WTC11 (cell line): ENCODE results near the gene NXPH4. TPM values are rescaled to one million over a fixed set of nuclear protein-coding genes. Genes with fewer than 3 reads are reported as not detected.

Source experiments
- ATAC-seq: fragments of 200-7000 bp; cut with Tn5 transposase; 2 replicates; pipeline ENCODE4 v1.10.0; 2021; ENCODE audit warnings: mild to moderate bottlenecking, moderate library complexity
- CTCF ChIA-PET: fragments of 300-600 bp; sonication (Branson Sonifier 250); formaldehyde crosslinking; loops from one replicate; lab custom pipeline; 2021; ENCODE audit warnings: antibody characterized with exemption; lab: Charles Lee
- POLR2A ChIA-PET: fragments of 350-600 bp; sonication (Branson Sonifier 250); formaldehyde crosslinking; loops from one replicate; lab custom pipeline; 2021; ENCODE audit warnings: antibody characterized with exemption; lab: Charles Lee
- DNase-seq: peaks from one replicate; pipeline ENCODE4 v3.0.0; 2021; ENCODE audit warnings: low spot score
- H3K27ac Mint-ChIP-seq: 2 replicates; pipeline ENCODE4 v1.8.0; 2021; ENCODE audit warnings: mixed read lengths
- H3K27me3 Mint-ChIP-seq: 2 replicates; pipeline ENCODE4 v1.8.0; 2021; ENCODE audit warnings: low read depth, mild to moderate bottlenecking, moderate library complexity, mixed read lengths
- H3K36me3 Mint-ChIP-seq: 2 replicates; pipeline ENCODE4 v1.8.0; 2021; ENCODE audit warnings: mixed read lengths
- H3K4me1 Mint-ChIP-seq: 2 replicates; pipeline ENCODE4 v1.8.0; 2022; ENCODE audit warnings: mixed read lengths
- H3K4me3 Mint-ChIP-seq: 2 replicates; pipeline ENCODE4 v1.8.0; 2021; ENCODE audit warnings: mild to moderate bottlenecking, moderate library complexity, mixed read lengths
- H3K9me3 Mint-ChIP-seq: 2 replicates; pipeline ENCODE4 v1.8.0; 2021; ENCODE audit warnings: mixed read lengths
- ATF3 ChIP-seq: sonication (generic); formaldehyde crosslinking; conservative IDR thresholded peaks from 2 replicates; pipeline ENCODE4 v1.8.1; 2022; ENCODE audit warnings: mild to moderate bottlenecking, missing genetic modification reagents
- CBFB ChIP-seq: sonication (generic); formaldehyde crosslinking; IDR thresholded peaks from 2 replicates; pipeline ENCODE4 v1.8.1; 2022; ENCODE audit warnings: mild to moderate bottlenecking, low read depth, missing genetic modification reagents
- E2F1 ChIP-seq: sonication (generic); formaldehyde crosslinking; IDR thresholded peaks from 2 replicates; pipeline ENCODE4 v1.8.0; 2022; ENCODE audit warnings: mild to moderate bottlenecking, missing genetic modification reagents
- ESRRA ChIP-seq: sonication (generic); formaldehyde crosslinking; IDR thresholded peaks from 2 replicates; pipeline ENCODE4 v1.8.1; 2022; ENCODE audit warnings: mild to moderate bottlenecking, missing genetic modification reagents, borderline replicate concordance
- GRHL2 ChIP-seq: fragments of 250-450 bp; sonication (Bioruptor Pico); IDR thresholded peaks from 2 replicates; pipeline ENCODE4 v1.8.0; 2022; ENCODE audit warnings: mild to moderate bottlenecking, moderate library complexity; ENCODE audit not compliant: insufficient replicate concordance, severe bottlenecking
- JUN ChIP-seq: sonication (generic); formaldehyde crosslinking; IDR thresholded peaks from 2 replicates; pipeline ENCODE4 v1.8.0; 2023; ENCODE audit warnings: mild to moderate bottlenecking, missing genetic modification reagents
- SMAD3 ChIP-seq: sonication (generic); formaldehyde crosslinking; IDR thresholded peaks from 2 replicates; pipeline ENCODE4 v1.8.0; 2022; ENCODE audit warnings: missing genetic modification reagents, mild to moderate bottlenecking, borderline replicate concordance
- TEAD1 ChIP-seq: sonication (generic); formaldehyde crosslinking; IDR thresholded peaks from 2 replicates; pipeline ENCODE4 v1.8.0; 2022; ENCODE audit warnings: mild to moderate bottlenecking, missing genetic modification reagents
- TEAD4 ChIP-seq: sonication (generic); formaldehyde crosslinking; IDR thresholded peaks from 2 replicates; pipeline ENCODE4 v1.8.0; 2022; ENCODE audit warnings: mild to moderate bottlenecking, missing genetic modification reagents
- TP53 ChIP-seq: sonication (generic); formaldehyde crosslinking; IDR thresholded peaks from 2 replicates; pipeline ENCODE4 v1.8.1; 2023; ENCODE audit warnings: mild to moderate bottlenecking, missing genetic modification reagents
- ZBTB21 ChIP-seq: sonication (generic); formaldehyde crosslinking; IDR thresholded peaks from 2 replicates; pipeline ENCODE4 v1.8.1; 2023; ENCODE audit warnings: mild to moderate bottlenecking, missing genetic modification reagents, borderline replicate concordance
- ZBTB43 ChIP-seq: sonication (generic); formaldehyde crosslinking; IDR thresholded peaks from 2 replicates; pipeline ENCODE4 v1.8.1; 2023; ENCODE audit warnings: mild to moderate bottlenecking, missing genetic modification reagents
- ZNF219 ChIP-seq: sonication (generic); formaldehyde crosslinking; IDR thresholded peaks from 2 replicates; pipeline ENCODE4 v1.8.0; 2023; ENCODE audit warnings: missing genetic modification reagents, mild to moderate bottlenecking, borderline replicate concordance
- ZNF423 ChIP-seq: fragments of 250-450 bp; sonication (Bioruptor Pico); IDR thresholded peaks from 2 replicates; pipeline ENCODE4 v2.1.2; 2022; ENCODE audit warnings: mild to moderate bottlenecking, moderate library complexity
- ZNF512 ChIP-seq: sonication (generic); formaldehyde crosslinking; IDR thresholded peaks from 2 replicates; pipeline ENCODE4 v1.8.1; 2022; ENCODE audit warnings: missing genetic modification reagents, borderline replicate concordance
- total RNA-seq: library from RNA; stranded (reverse); gene quantifications from 3 replicates; pipeline ENCODE4 v1.2.3, GENCODE V29; 2021
- TF ChIP-seq, protein P1 (sequence below): fragments of 250-450 bp; sonication (Bioruptor Pico); IDR thresholded peaks from 2 replicates; pipeline ENCODE4 v2.1.2; 2022; ENCODE audit warnings: mild to moderate bottlenecking, moderate library complexity
- TF ChIP-seq, protein P2 (sequence below): fragments of 250-450 bp; sonication (Bioruptor Pico); IDR thresholded peaks from 2 replicates; pipeline ENCODE4 v1.9.0; 2021; ENCODE audit warnings: mild to moderate bottlenecking, borderline replicate concordance
- TF ChIP-seq, protein P3 (sequence below): sonication (generic); formaldehyde crosslinking; IDR thresholded peaks from 2 replicates; pipeline ENCODE4 v1.8.1; 2022; ENCODE audit warnings: low read depth, mild to moderate bottlenecking, moderate library complexity, missing genetic modification reagents, borderline replicate concordance

NXPH4 gene
- total RNA-seq, 1 experiment from 2014 or later: 4.9 TPM

GRCh38 chr12:57180321-57180989 lies 36.1 kb upstream of the NXPH4 start:
- POLR2A ChIA-PET: interaction anchor here (0.8 kb wide), 1 partner anchor 53 kb away, joined by 3 read pairs; no protein-coding TSS in a partner anchor
- Mint-ChIP-seq H3K27me3 (no peaks in the 10 kb centered on the region), H3K9me3 (no peaks in the 10 kb centered on the region), H3K36me3 (peaks cover 54% of the 10 kb centered on the region), H3K4me3 (no peak overlapping the region), H3K4me1 (peaks cover 4% of the 10 kb centered on the region), H3K27ac (no peak overlapping the region)
- CTCF ChIA-PET: interaction anchor here (0.6 to 3.8 kb wide), 4 partner anchors 12 to 57 kb away, joined by 3 to 43 read pairs (median 3); no protein-coding TSS in a partner anchor
- no peak for DNase-seq
- ATAC-seq: no peak
- TF ChIP-seq ZNF219 (CRISPR knock-in tag): no peak
- no peak for TF ChIP-seq ZBTB43 (CRISPR knock-in tag)
- TF ChIP-seq, protein P1, sequence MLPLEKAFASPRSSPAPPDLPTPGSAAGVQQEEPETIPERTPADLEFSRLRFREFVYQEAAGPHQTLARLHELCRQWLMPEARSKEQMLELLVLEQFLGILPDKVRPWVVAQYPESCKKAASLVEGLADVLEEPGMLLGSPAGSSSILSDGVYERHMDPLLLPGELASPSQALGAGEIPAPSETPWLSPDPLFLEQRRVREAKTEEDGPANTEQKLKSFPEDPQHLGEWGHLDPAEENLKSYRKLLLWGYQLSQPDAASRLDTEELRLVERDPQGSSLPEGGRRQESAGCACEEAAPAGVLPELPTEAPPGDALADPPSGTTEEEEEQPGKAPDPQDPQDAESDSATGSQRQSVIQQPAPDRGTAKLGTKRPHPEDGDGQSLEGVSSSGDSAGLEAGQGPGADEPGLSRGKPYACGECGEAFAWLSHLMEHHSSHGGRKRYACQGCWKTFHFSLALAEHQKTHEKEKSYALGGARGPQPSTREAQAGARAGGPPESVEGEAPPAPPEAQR: no peak
- no peak for TF ChIP-seq E2F1
- TF ChIP-seq GRHL2: no peak
- no peak for TF ChIP-seq ATF3 (CRISPR knock-in tag)
- TF ChIP-seq JUN: no peak
- TF ChIP-seq ZBTB21 (CRISPR knock-in tag): no peak
- TF ChIP-seq, protein P2, sequence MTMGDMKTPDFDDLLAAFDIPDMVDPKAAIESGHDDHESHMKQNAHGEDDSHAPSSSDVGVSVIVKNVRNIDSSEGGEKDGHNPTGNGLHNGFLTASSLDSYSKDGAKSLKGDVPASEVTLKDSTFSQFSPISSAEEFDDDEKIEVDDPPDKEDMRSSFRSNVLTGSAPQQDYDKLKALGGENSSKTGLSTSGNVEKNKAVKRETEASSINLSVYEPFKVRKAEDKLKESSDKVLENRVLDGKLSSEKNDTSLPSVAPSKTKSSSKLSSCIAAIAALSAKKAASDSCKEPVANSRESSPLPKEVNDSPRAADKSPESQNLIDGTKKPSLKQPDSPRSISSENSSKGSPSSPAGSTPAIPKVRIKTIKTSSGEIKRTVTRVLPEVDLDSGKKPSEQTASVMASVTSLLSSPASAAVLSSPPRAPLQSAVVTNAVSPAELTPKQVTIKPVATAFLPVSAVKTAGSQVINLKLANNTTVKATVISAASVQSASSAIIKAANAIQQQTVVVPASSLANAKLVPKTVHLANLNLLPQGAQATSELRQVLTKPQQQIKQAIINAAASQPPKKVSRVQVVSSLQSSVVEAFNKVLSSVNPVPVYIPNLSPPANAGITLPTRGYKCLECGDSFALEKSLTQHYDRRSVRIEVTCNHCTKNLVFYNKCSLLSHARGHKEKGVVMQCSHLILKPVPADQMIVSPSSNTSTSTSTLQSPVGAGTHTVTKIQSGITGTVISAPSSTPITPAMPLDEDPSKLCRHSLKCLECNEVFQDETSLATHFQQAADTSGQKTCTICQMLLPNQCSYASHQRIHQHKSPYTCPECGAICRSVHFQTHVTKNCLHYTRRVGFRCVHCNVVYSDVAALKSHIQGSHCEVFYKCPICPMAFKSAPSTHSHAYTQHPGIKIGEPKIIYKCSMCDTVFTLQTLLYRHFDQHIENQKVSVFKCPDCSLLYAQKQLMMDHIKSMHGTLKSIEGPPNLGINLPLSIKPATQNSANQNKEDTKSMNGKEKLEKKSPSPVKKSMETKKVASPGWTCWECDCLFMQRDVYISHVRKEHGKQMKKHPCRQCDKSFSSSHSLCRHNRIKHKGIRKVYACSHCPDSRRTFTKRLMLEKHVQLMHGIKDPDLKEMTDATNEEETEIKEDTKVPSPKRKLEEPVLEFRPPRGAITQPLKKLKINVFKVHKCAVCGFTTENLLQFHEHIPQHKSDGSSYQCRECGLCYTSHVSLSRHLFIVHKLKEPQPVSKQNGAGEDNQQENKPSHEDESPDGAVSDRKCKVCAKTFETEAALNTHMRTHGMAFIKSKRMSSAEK: no peak
- TF ChIP-seq TP53 (CRISPR knock-in tag): no peak
- TF ChIP-seq ESRRA (CRISPR knock-in tag): no peak
- TF ChIP-seq ZNF512 (CRISPR knock-in tag): no peak
- TF ChIP-seq ZNF423: no peak
- TF ChIP-seq SMAD3: no peak

- H3K4me1 Mint-ChIP-seq: peaks cover 4% of the 10 kb centered on the region
- ChIA-PET POLR2A (no interaction called here), CTCF (interaction anchor here (0.6 to 3.8 kb wide), 4 partner anchors 13 to 58 kb away, joined by 3 to 43 read pairs (median 3); no protein-coding TSS in a partner anchor)
- H3K4me3 Mint-ChIP-seq: no peak overlapping the region
- H3K27ac Mint-ChIP-seq: peak overlapping the region; percentile 11; the same call in 1 of the 2 replicates
- ATAC-seq: no peak
- H3K27me3 Mint-ChIP-seq: no peaks in the 10 kb centered on the region
- DNase-seq: no peak
- H3K36me3 Mint-ChIP-seq: peaks cover 56% of the 10 kb centered on the region
- no peaks in the 10 kb centered on the region for H3K9me3 Mint-ChIP-seq
- no peak for TF ChIP-seq CBFB (CRISPR knock-in tag)
- TF ChIP-seq TEAD1 (CRISPR knock-in tag): no peak
- TF ChIP-seq ZNF423: no peak
- TF ChIP-seq TEAD4: no peak
- TF ChIP-seq, protein P3, sequence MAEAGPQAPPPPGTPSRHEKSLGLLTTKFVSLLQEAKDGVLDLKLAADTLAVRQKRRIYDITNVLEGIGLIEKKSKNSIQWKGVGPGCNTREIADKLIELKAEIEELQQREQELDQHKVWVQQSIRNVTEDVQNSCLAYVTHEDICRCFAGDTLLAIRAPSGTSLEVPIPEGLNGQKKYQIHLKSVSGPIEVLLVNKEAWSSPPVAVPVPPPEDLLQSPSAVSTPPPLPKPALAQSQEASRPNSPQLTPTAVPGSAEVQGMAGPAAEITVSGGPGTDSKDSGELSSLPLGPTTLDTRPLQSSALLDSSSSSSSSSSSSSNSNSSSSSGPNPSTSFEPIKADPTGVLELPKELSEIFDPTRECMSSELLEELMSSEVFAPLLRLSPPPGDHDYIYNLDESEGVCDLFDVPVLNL (CRISPR knock-in tag): 0 out of 2 replicates have a peak, but pooled peaks have one; percentile 22
Observed at GRCh38 chr12:57181072-57181471, 35.5 kb upstream of the NXPH4 start.
